HCT116 (cell line): ENCODE results near the gene CETP. TPM values are rescaled to one million over a fixed set of nuclear protein-coding genes. Genes with fewer than 3 reads are reported as not detected.

Experiments used
- ATAC-seq: fragments of 200-7000 bp; cut with Tn5 transposase; 2 replicates; pipeline ENCODE4 v1.9.1; 2020; ENCODE audit warnings: mild to moderate bottlenecking, moderate library complexity
- BruUV-seq: library from RNA; stranded (reverse); fragments of 400-500 nt; replicated peaks from 2 replicates; lab custom pipeline; 2021; lab: Mats Ljungman, UMichigan
- CTCF ChIA-PET: fragments of 300-600 bp; sonication (Branson Sonifier 250); formaldehyde crosslinking; loops from one replicate; lab custom pipeline; 2021; ENCODE audit warnings: antibody characterized with exemption; lab: Charles Lee
- POLR2A ChIA-PET: fragments of 300-600, 350-600 bp; sonication (Branson Sonifier 250); formaldehyde crosslinking; loops from one replicate; lab custom pipeline; 2021; ENCODE audit warnings: antibody characterized with exemption; lab: Charles Lee
- RAD21 ChIA-PET, 2 experiments: fragments of 300-600 bp; sonication (Branson Sonifier 250); formaldehyde crosslinking; loops; one replicate each; lab custom pipeline; 2023; ENCODE audit warnings: low total read pairs in 2 of 2; ENCODE audit not compliant: uncharacterized antibody in 2 of 2, unreplicated experiment in 2 of 2, low non-redundant PET in 1 of 2; lab: Charles Lee
- DNase-seq: peaks from one replicate; pipeline ENCODE4 v3.0.0-alpha.2; 2010; ENCODE audit warnings: low read depth, low spot score
- H2AFZ ChIP-seq: fragments of 200-600 bp; shearing (Covaris generic), sonication (generic); 2 replicates; pipeline ENCODE4 v1.6.1; 2017; ENCODE audit warnings: low read depth, mixed run types, mixed read lengths, antibody characterized with exemption, low read length; ENCODE audit not compliant: poor library complexity, severe bottlenecking
- H3K27ac ChIP-seq: 2 replicates; pipeline ENCODE4 v1.5.1; 2012; ENCODE audit warnings: low read depth, low read length
- H3K27me3 ChIP-seq: fragments of 200-600 bp; sonication (generic); 2 replicates; pipeline ENCODE4 v1.6.1; 2016; ENCODE audit warnings: mixed run types, low read length, mixed read lengths; ENCODE audit not compliant: insufficient read depth
- H3K36me3 ChIP-seq, 2 experiments: fragments of 200-500 bp in 1 of 2; fragments of 200-600 bp in 1 of 2; sonication (Bioruptor generic) in 1 of 2; sonication (generic) in 1 of 2; 2 replicates each; pipeline versions ENCODE4 v1.5.1 to v1.6.1; 2014 to 2016; ENCODE audit warnings: low read length in 2 of 2, inconsistent platforms in 1 of 2, mixed read lengths in 1 of 2, mixed run types in 1 of 2; ENCODE audit not compliant: insufficient read depth in 2 of 2, control insufficient read depth in 1 of 2
- H3K4me1 ChIP-seq, 2 experiments: fragments of 200-600 bp in 1 of 2; sonication (generic) in 1 of 2; 2 replicates each; pipeline versions ENCODE4 v1.5.1 to v1.6.1; 2012 to 2017; ENCODE audit warnings: low read length in 2 of 2, inconsistent platforms in 1 of 2, mild to moderate bottlenecking in 1 of 2, mixed read lengths in 1 of 2, mixed run types in 1 of 2, moderate library complexity in 1 of 2; ENCODE audit not compliant: insufficient read depth in 2 of 2, control insufficient read depth in 1 of 2
- H3K4me2 ChIP-seq: fragments of 200-600 bp; sonication (generic); 2 replicates; pipeline ENCODE4 v1.6.1; 2017; ENCODE audit warnings: mixed run types, low read length, mixed read lengths
- H3K4me3 ChIP-seq, 2 experiments: fragments of 200-600 bp in 1 of 2; sonication (generic) in 1 of 2; replicated peaks in 1 of 2; 2 replicates each; pipeline ENCODE4 v1.5.1; 2011 to 2016; ENCODE audit warnings: low read length in 2 of 2, control low read depth in 1 of 2, low read depth in 1 of 2, mild to moderate bottlenecking in 1 of 2, mixed read lengths in 1 of 2, mixed run types in 1 of 2
- H3K79me2 ChIP-seq: fragments of 200-600 bp; sonication (generic); 2 replicates; pipeline ENCODE4 v1.6.1; 2017; ENCODE audit warnings: mild to moderate bottlenecking, mixed run types, low read length, moderate library complexity, mixed read lengths; ENCODE audit not compliant: insufficient read depth
- H3K9ac ChIP-seq: fragments of 200-600 bp; sonication (generic); 2 replicates; pipeline ENCODE4 v1.6.1; 2016; ENCODE audit warnings: low read length, mixed read lengths
- H3K9me2 ChIP-seq: fragments of 200-600 bp; sonication (generic), shearing (Covaris generic); 2 replicates; pipeline ENCODE4 v1.6.1; 2017; ENCODE audit warnings: mixed run types, mild to moderate bottlenecking, moderate library complexity; ENCODE audit not compliant: insufficient read depth
- H3K9me3 ChIP-seq, 2 experiments: fragments of 200-500 bp in 1 of 2; fragments of 200-600 bp in 1 of 2; sonication (Bioruptor generic) in 1 of 2; sonication (generic) in 1 of 2; 2 replicates each; pipeline ENCODE4 v1.6.1; 2014 to 2017; ENCODE audit warnings: low read length in 2 of 2, mixed read lengths in 2 of 2, inconsistent platforms in 1 of 2, low read depth in 1 of 2, mild to moderate bottlenecking in 1 of 2, mixed run types in 1 of 2, moderate library complexity in 1 of 2; ENCODE audit not compliant: control insufficient read depth in 1 of 2, insufficient read depth in 1 of 2
- H4K20me1 ChIP-seq: fragments of 200-600 bp; sonication (generic), shearing (Covaris generic); 2 replicates; pipeline ENCODE4 v1.6.1; 2017; ENCODE audit warnings: mixed run types, mild to moderate bottlenecking, moderate library complexity; ENCODE audit not compliant: insufficient read depth
- ATF3 ChIP-seq: IDR thresholded peaks from 2 replicates; pipeline ENCODE4 v1.6.1; 2012
- CBX3 ChIP-seq: IDR thresholded peaks from 2 replicates; pipeline ENCODE4 v1.6.1; 2012; ENCODE audit warnings: low read depth
- CEBPB ChIP-seq: IDR thresholded peaks from 2 replicates; pipeline ENCODE4 v1.6.1; 2012; ENCODE audit warnings: low read depth
- CTCF ChIP-seq, 3 experiments: fragments of 200-600 bp in 1 of 3; sonication (generic) in 1 of 3; IDR thresholded peaks in 2 of 3; conservative IDR thresholded peaks in 1 of 3; 2 replicates each; pipeline ENCODE4 v1.5.1; 2012 to 2017; ENCODE audit warnings: low read depth in 2 of 3, low read length in 2 of 3, antibody characterized with exemption in 1 of 3, borderline replicate concordance in 1 of 3, control low read depth in 1 of 3, mild to moderate bottlenecking in 1 of 3, mixed read lengths in 1 of 3, mixed run types in 1 of 3, moderate library complexity in 1 of 3; ENCODE audit not compliant: insufficient read depth in 1 of 3
- EGR1 ChIP-seq: IDR thresholded peaks from 2 replicates; pipeline ENCODE4 v1.6.1; 2012; ENCODE audit warnings: low read depth
- ELF1 ChIP-seq: IDR thresholded peaks from 2 replicates; pipeline ENCODE4 v1.6.1; 2012; ENCODE audit warnings: low read depth, borderline replicate concordance
- EZH2 ChIP-seq: fragments of 200-600 bp; sonication (generic); IDR thresholded peaks from 2 replicates; pipeline ENCODE4 v1.6.1; 2017; ENCODE audit warnings: antibody characterized with exemption, mixed run types
- EZH2phosphoT487 ChIP-seq: fragments of 200-600 bp; IDR thresholded peaks from 2 replicates; pipeline ENCODE4 v1.6.1; 2018; ENCODE audit warnings: antibody characterized with exemption, borderline replicate concordance
- FOSL1 ChIP-seq: IDR thresholded peaks from 2 replicates; pipeline ENCODE4 v1.6.1; 2012; ENCODE audit warnings: low read depth
- JUND ChIP-seq: IDR thresholded peaks from 2 replicates; pipeline ENCODE4 v1.6.1; 2012
- MAX ChIP-seq: IDR thresholded peaks from 2 replicates; pipeline ENCODE4 v1.6.1; 2012
- POLR2A ChIP-seq: IDR thresholded peaks from 2 replicates; pipeline ENCODE4 v1.7.0; 2011; ENCODE audit warnings: borderline replicate concordance; ENCODE audit not compliant: insufficient read depth, insufficient read length; ENCODE audit errors: extremely low read depth
- POLR2AphosphoS5 ChIP-seq: IDR thresholded peaks from 2 replicates; pipeline ENCODE4 v1.6.1; 2011; ENCODE audit warnings: mild to moderate bottlenecking, low read depth, low read length, moderate library complexity
- RAD21 ChIP-seq: IDR thresholded peaks from 2 replicates; pipeline ENCODE4 v1.6.1; 2012; ENCODE audit warnings: low read depth, mild to moderate bottlenecking
- REST ChIP-seq: IDR thresholded peaks from 2 replicates; pipeline ENCODE4 v1.6.1; 2012; ENCODE audit warnings: low read depth
- SIN3A ChIP-seq: IDR thresholded peaks from 2 replicates; pipeline ENCODE4 v1.6.1; 2012; ENCODE audit warnings: low read depth
- SRF ChIP-seq: IDR thresholded peaks from 2 replicates; pipeline ENCODE4 v1.6.1; 2012; ENCODE audit warnings: low read depth
- TCF7L2 ChIP-seq: IDR thresholded peaks from 2 replicates; pipeline ENCODE4 v1.7.0; 2011; ENCODE audit warnings: borderline replicate concordance, inconsistent platforms; ENCODE audit not compliant: insufficient read depth, insufficient read length; ENCODE audit errors: extremely low read depth
- YY1 ChIP-seq: IDR thresholded peaks from 2 replicates; pipeline ENCODE4 v1.6.1; 2011; ENCODE audit warnings: low read length, low read depth, moderate library complexity, mild to moderate bottlenecking; ENCODE audit not compliant: insufficient replicate concordance; ENCODE audit errors: extremely low read depth
- ZBTB33 ChIP-seq: IDR thresholded peaks from 2 replicates; pipeline ENCODE4 v1.6.1; 2011; ENCODE audit warnings: mild to moderate bottlenecking, low read length, moderate library complexity; ENCODE audit not compliant: insufficient replicate concordance; ENCODE audit errors: extremely low read depth
- ZFX ChIP-seq: fragments of 450-650 bp; IDR thresholded peaks from 2 replicates; pipeline ENCODE4 v1.6.1; 2017
- intact Hi-C: fragments of 100-400 bp; cut with micrococcal nuclease; formaldehyde crosslinking; loops from 2 replicates; pipeline ENCODE4 v1.10.0; 2022
- total RNA-seq: library from RNA; stranded (reverse); gene quantifications from one replicate; pipeline ENCODE4 v1.2.1, GENCODE V29; 2021; ENCODE audit not compliant: unreplicated experiment

Gene CETP
- total RNA-seq, 1 experiment from 2014 or later, result not detected

GRCh38 chr16:56984639-56985038 is 22.9 kb downstream of the CETP start:
- peak overlapping the region; percentile 50; the same call in 1 of the 2 replicates for H3K9ac ChIP-seq
- no peaks in the 10 kb centered on the region for H3K9me2 ChIP-seq
- ATAC-seq (no peak), DNase-seq (peak; percentile 18)
- H3K79me2 ChIP-seq, result no peaks in the 10 kb centered on the region
- peaks cover 24 to 40% of the 10 kb centered on the region in 2 experiments for H3K4me1 ChIP-seq
- H3K4me2 ChIP-seq, result peak overlapping the region; percentile 75
- POLR2A ChIA-PET, result interaction anchor here (1.8 kb wide), 1 partner anchor 54 kb away, joined by 6 read pairs; no protein-coding TSS in a partner anchor
- no peaks in the 10 kb centered on the region for H4K20me1 ChIP-seq
- H3K27me3 ChIP-seq, result no peaks in the 10 kb centered on the region
- H3K4me3 ChIP-seq, result no peak overlapping the region
- intact Hi-C loops, result no loop called here
- H3K9me3 ChIP-seq, result no peaks in the 10 kb centered on the region
- CTCF ChIA-PET, result interaction anchor here (0.6 to 2.3 kb wide), 2 partner anchors 20 to 398 kb away, joined by 3 to 10 read pairs; no protein-coding TSS in a partner anchor
- H2AFZ ChIP-seq, result no peak overlapping the region
- no peak overlapping the region for H3K27ac ChIP-seq
- RAD21 ChIA-PET, result interaction anchor here in 1 of 2 experiments (0.6 kb wide), 1 partner anchor 26 kb away, joined by 3 read pairs; no protein-coding TSS in a partner anchor
- no peaks in the 10 kb centered on the region for H3K36me3 ChIP-seq
- BruUV-seq, result no TSS peak
- TF ChIP-seq ELF1 (no peak), ATF3 (no peak), ZFX (no peak), REST (no peak), SIN3A (no peak), EZH2 (no peak), CEBPB (no peak), POLR2A (no peak), CBX3 (0 out of 2 replicates have a peak, but pooled peaks have one; percentile 34), JUND (peak; percentile 68; the same call in 1 of the 2 replicates), EZH2phosphoT487 (no peak), YY1 (no peak), SRF (no peak), ZBTB33 (no peak), CTCF (IDR thresholded peaks at IDR 0.05 in 2 of 3, conservative IDR thresholded peaks at IDR 0.05 in 1 of 3; ENCODE audit: borderline replicate concordance in 1 of 3, insufficient read depth in 1 of 3, low read depth in 2 of 3, low read length in 2 of 3) (no peak), EGR1 (no peak), MAX (peak; percentile 39; the same call in 1 of the 2 replicates), TCF7L2 (no peak), RAD21 (no peak), POLR2AphosphoS5 (peak; percentile 29; the same call in 1 of the 2 replicates), FOSL1 (peak; percentile 83)
